GM23248 (cell line): ENCODE measurements around the gene SEC31A. TPM values are rescaled to one million over a fixed set of nuclear protein-coding genes. Genes with fewer than 3 reads are reported as not detected.

Experiments
- DNase-seq: peaks from one replicate; pipeline ENCODE4 v3.0.0-alpha.2; 2015
- H2AFZ ChIP-seq: fragments of 200-600 bp; sonication (generic); 2 replicates; pipeline ENCODE4 v1.6.1; 2016; ENCODE audit warnings: antibody characterized with exemption
- H3F3A ChIP-seq: fragments of 200-600 bp; sonication (generic); 2 replicates; pipeline ENCODE4 v1.6.1; 2016; ENCODE audit warnings: mild to moderate bottlenecking, antibody characterized with exemption, mixed run types; ENCODE audit not compliant: insufficient read depth
- H3K27ac ChIP-seq: fragments of 200-600 bp; sonication (generic); 2 replicates; pipeline ENCODE4 v1.5.1; 2016; ENCODE audit warnings: mild to moderate bottlenecking
- H3K27me3 ChIP-seq: fragments of 200-600 bp; sonication (generic); replicated peaks from 2 replicates; pipeline ENCODE4 v1.6.1; 2016; ENCODE audit warnings: mild to moderate bottlenecking; ENCODE audit not compliant: insufficient read depth
- H3K36me3 ChIP-seq: fragments of 200-600 bp; sonication (generic); 2 replicates; pipeline ENCODE4 v1.6.1; 2016; ENCODE audit warnings: low read depth, mild to moderate bottlenecking
- H3K4me1 ChIP-seq: fragments of 200-600 bp; sonication (generic); 2 replicates; pipeline ENCODE4 v1.6.1; 2016; ENCODE audit warnings: mild to moderate bottlenecking; ENCODE audit not compliant: insufficient read depth
- H3K4me2 ChIP-seq: fragments of 200-600 bp; sonication (generic); one replicate; pipeline ENCODE4 v1.6.1; 2016; ENCODE audit warnings: mild to moderate bottlenecking; ENCODE audit not compliant: unreplicated experiment
- H3K4me3 ChIP-seq: fragments of 200-600 bp; sonication (generic); 2 replicates; pipeline ENCODE4 v1.5.1; 2016; ENCODE audit warnings: mild to moderate bottlenecking
- H3K79me2 ChIP-seq: fragments of 200-600 bp; sonication (generic); 2 replicates; pipeline ENCODE4 v1.6.1; 2016; ENCODE audit warnings: mild to moderate bottlenecking; ENCODE audit not compliant: insufficient read depth
- H3K9ac ChIP-seq: fragments of 200-600 bp; sonication (generic); 2 replicates; pipeline ENCODE4 v1.6.1; 2016; ENCODE audit warnings: mild to moderate bottlenecking
- H3K9me2 ChIP-seq: fragments of 200-600 bp; sonication (generic); 2 replicates; pipeline ENCODE4 v1.6.1; 2016; ENCODE audit warnings: mixed run types, mild to moderate bottlenecking, moderate library complexity; ENCODE audit not compliant: insufficient read depth
- H3K9me3 ChIP-seq: fragments of 200-600 bp; sonication (generic); one replicate; pipeline ENCODE4 v1.6.1; 2017; ENCODE audit warnings: low read depth
- H4K20me1 ChIP-seq: fragments of 200-600 bp; sonication (generic); 2 replicates; pipeline ENCODE4 v1.6.0; 2016; ENCODE audit not compliant: insufficient read depth
- EZH2 ChIP-seq: fragments of 200-600 bp; sonication (generic); IDR thresholded peaks from 2 replicates; pipeline ENCODE4 v1.6.1; 2018; ENCODE audit warnings: antibody characterized with exemption, mild to moderate bottlenecking; ENCODE audit not compliant: insufficient read depth, poor library complexity, severe bottlenecking
- EZH2phosphoT487 ChIP-seq: fragments of 200-600 bp; sonication (generic); IDR thresholded peaks from 2 replicates; pipeline ENCODE4 v1.6.1; 2018; ENCODE audit warnings: antibody characterized with exemption, moderate library complexity, mild to moderate bottlenecking, low read depth; ENCODE audit not compliant: insufficient read depth
- WGBS, 2 experiments: methylation state at CpG; one replicate each; pipeline ENCODE4 v1.1.6; 2015 to 2017; ENCODE audit warnings: low lambda C conversion rate in 2 of 2, low coverage in 1 of 2; ENCODE audit errors: missing lambda C conversion rate in 2 of 2; 5-methylcytosine and 5-hydroxymethylcytosine counted together
- in situ Hi-C: fragments of 300-500 bp; cut with MboI; formaldehyde crosslinking; loops from 2 replicates; pipeline ENCODE4 v1.15.0; 2020
- polyA plus RNA-seq: library from polyadenylated mRNA; unstranded; fragments of >200 nt; fragmentation: Nextera tagmentation; extraction: Ambion mirVana; gene quantifications from 2 replicates; pipeline ENCODE4 v1.2.1, GENCODE V29; 2016
- total RNA-seq: library from RNA; depleted of rRNA; stranded (reverse); fragments of >200 nt; shearing (Covaris generic); gene quantifications from 2 replicates; pipeline ENCODE4 v1.2.3, GENCODE V29; 2014

SEC31A gene
- total and polyA plus RNA-seq, 2 experiments from 2014 or later: 308 to 315 TPM

- no peaks in the 10 kb centered on the region for H3K27me3 ChIP-seq
- no peak overlapping the region for H3K4me2 ChIP-seq
- no peaks in the 10 kb centered on the region for H4K20me1 ChIP-seq
- H3K9ac ChIP-seq: no peak overlapping the region
- peaks cover 28% of the 10 kb centered on the region for H3F3A ChIP-seq
- no peak overlapping the region for H3K4me3 ChIP-seq
- in situ Hi-C loops: no loop called here
- TF ChIP-seq EZH2: no peak
- no peak for TF ChIP-seq EZH2phosphoT487
- H3K9me3 ChIP-seq: no peaks in the 10 kb centered on the region
- H3K27ac ChIP-seq: no peak overlapping the region
- 93 to 96% methylated on average over 6 of the region's 6 CpGs for WGBS, 2 experiments
- no peak overlapping the region for H2AFZ ChIP-seq
- peaks cover 28% of the 10 kb centered on the region for H3K4me1 ChIP-seq
- H3K36me3 ChIP-seq: no peaks in the 10 kb centered on the region
- DNase-seq: no peak
- no peaks in the 10 kb centered on the region for H3K9me2 ChIP-seq
- H3K79me2 ChIP-seq: peaks cover 86% of the 10 kb centered on the region
Observed at GRCh38 chr4:82791179-82791578, 99.8 kb downstream of the SEC31A start.

- H3K4me1 ChIP-seq: peaks cover 33% of the 10 kb centered on the region
- H3K4me2 ChIP-seq: no peak overlapping the region
- no peaks in the 10 kb centered on the region for H4K20me1 ChIP-seq
- H3K9me2 ChIP-seq: no peaks in the 10 kb centered on the region
- TF ChIP-seq EZH2phosphoT487: no peak
- no peak for TF ChIP-seq EZH2
- no peak overlapping the region for H3K4me3 ChIP-seq
- 82 to 87% methylated on average over 8 of the region's 8 CpGs for WGBS, 2 experiments
- no peak for DNase-seq
- H3K27me3 ChIP-seq: no peaks in the 10 kb centered on the region
- H2AFZ ChIP-seq: no peak overlapping the region
- H3K27ac ChIP-seq: no peak overlapping the region
- peaks cover 78% of the 10 kb centered on the region for H3K79me2 ChIP-seq
- no peak overlapping the region for H3K9ac ChIP-seq
- no peaks in the 10 kb centered on the region for H3K36me3 ChIP-seq
- no peaks in the 10 kb centered on the region for H3K9me3 ChIP-seq
- in situ Hi-C loops: no loop called here
- peaks cover 38% of the 10 kb centered on the region for H3F3A ChIP-seq
Observed at GRCh38 chr4:82790060-82790660, 100.8 kb downstream of the SEC31A start.

GRCh38 chr4:82789025-82789776 is 101.8 kb downstream of the SEC31A start:
- Histone ChIP-seq H4K20me1 (no peaks in the 10 kb centered on the region), H3K9ac (no peak overlapping the region), H3K4me1 (peaks cover 42% of the 10 kb centered on the region), H3K27me3 (no peaks in the 10 kb centered on the region), H2AFZ (no peak overlapping the region), H3K9me2 (no peaks in the 10 kb centered on the region), H3F3A (peaks cover 47% of the 10 kb centered on the region), H3K9me3 (no peaks in the 10 kb centered on the region), H3K4me2 (no peak overlapping the region), H3K27ac (no peak overlapping the region), H3K79me2 (peaks cover 73% of the 10 kb centered on the region), H3K36me3 (no peaks in the 10 kb centered on the region), H3K4me3 (no peak overlapping the region)
- 78 to 91% methylated on average over 7 of the region's 7 CpGs for WGBS, 2 experiments
- in situ Hi-C loops: no loop called here
- DNase-seq: no peak
- TF ChIP-seq EZH2phosphoT487 (no peak), EZH2 (no peak)

- Histone ChIP-seq H3K9ac (no peak overlapping the region), H3K4me1 (peaks cover 30% of the 10 kb centered on the region), H3K27me3 (no peaks in the 10 kb centered on the region), H3K9me3 (no peaks in the 10 kb centered on the region), H3K4me3 (no peak overlapping the region), H3K79me2 (peaks cover 79% of the 10 kb centered on the region), H3K9me2 (no peaks in the 10 kb centered on the region), H3K4me2 (no peak overlapping the region), H2AFZ (no peak overlapping the region), H4K20me1 (no peaks in the 10 kb centered on the region), H3F3A (peaks cover 36% of the 10 kb centered on the region), H3K27ac (peak overlapping the region; percentile 4; the same call in 1 of the 2 replicates), H3K36me3 (no peaks in the 10 kb centered on the region)
- in situ Hi-C loops: no loop called here
- WGBS, 2 experiments: 54 to 62% methylated on average over 4 of the region's 4 CpGs
- peak; percentile 59 for DNase-seq
- no peak for TF ChIP-seq EZH2
- TF ChIP-seq EZH2phosphoT487: no peak
Observed at GRCh38 chr4:82787342-82787741, 103.6 kb downstream of the SEC31A start.
